Heart left ventricle (tissue), 13 donors: ENCODE measurements around the gene ALDOB.

Experiments
- POLR2A ChIP-seq, 2 donors: fragments of 450-650 bp; IDR thresholded peaks; one replicate each; pipeline ENCODE4 v1.6.1; 2017; ENCODE audit warnings: antibody characterized with exemption in 2 of 2, mild to moderate bottlenecking in 2 of 2, moderate library complexity in 2 of 2
- TF ChIP-seq, protein P1 (sequence below), 12 donors: fragments of 200-600 bp; sonication (generic) in 4 of 12; IDR thresholded peaks; one replicate each; pipeline versions ENCODE4 v1.5.0 to v1.8.0; 2018 to 2022; ENCODE audit warnings: antibody characterized with exemption in 12 of 12, mild to moderate bottlenecking in 5 of 12
- donor health status: ischemic (EF 13 %, LVEDD 7.1; RV severe dilation, severe dysfunction).
- donor health status: DM: no; HTN: yes; CAD: no.
- donor health status: DM: no; HTN: no; CAD: no.
- donor health status: ischemic (EF 25% LVEDD 6.9; RV normal size, moderate dysfunction).
- donor health status: ischemic (EF 25% LVEDD 5.7; RV mildly dilated, moderate dysfunction).
- donor health status: ischemic (EF 35%, LVEDD 5.7; RV mildly dilated, moderate dysfunction).
- donor health status: nonischemic (EF 11% LVEDD 7.7; RV severe dilation, severe dysfunction).
- donor health status: DM: yes; HTN: yes; CAD: no.
- donor health status: PGD.
- donor health status: ischemic (EF 29% LVEDD 5.4; RV normal size, mild dysfunction).
- donor health status: nonischemic (EF 23%, LVEDD 6.1; RV moderate dilation, normal function).

DNA sequence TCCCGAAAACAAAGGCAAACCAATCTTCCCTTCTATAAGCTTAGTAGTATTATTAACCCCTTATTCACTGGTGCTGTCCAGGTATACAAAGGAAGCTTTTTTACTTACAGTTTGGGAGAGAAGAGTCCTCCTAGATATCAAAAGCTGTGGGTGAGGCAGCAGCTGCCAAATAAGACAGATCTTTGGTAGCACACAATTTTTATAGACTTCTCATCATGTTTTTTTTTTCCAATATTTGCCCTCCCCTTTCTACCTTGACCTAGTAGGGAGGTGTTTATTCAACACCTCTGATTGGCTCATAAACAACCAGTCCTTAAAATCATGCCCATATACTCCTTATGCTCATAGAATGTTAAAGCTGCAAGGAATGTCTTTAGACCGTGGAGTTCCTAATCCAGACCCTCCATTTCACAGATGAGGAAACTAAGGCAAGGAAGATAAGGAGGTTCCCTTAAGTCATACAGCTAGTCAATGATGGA, at the start of gene ALDOB:
- TF ChIP-seq POLR2A (IDR thresholded peaks at IDR 0.05) = no peak
- TF ChIP-seq, protein P1, sequence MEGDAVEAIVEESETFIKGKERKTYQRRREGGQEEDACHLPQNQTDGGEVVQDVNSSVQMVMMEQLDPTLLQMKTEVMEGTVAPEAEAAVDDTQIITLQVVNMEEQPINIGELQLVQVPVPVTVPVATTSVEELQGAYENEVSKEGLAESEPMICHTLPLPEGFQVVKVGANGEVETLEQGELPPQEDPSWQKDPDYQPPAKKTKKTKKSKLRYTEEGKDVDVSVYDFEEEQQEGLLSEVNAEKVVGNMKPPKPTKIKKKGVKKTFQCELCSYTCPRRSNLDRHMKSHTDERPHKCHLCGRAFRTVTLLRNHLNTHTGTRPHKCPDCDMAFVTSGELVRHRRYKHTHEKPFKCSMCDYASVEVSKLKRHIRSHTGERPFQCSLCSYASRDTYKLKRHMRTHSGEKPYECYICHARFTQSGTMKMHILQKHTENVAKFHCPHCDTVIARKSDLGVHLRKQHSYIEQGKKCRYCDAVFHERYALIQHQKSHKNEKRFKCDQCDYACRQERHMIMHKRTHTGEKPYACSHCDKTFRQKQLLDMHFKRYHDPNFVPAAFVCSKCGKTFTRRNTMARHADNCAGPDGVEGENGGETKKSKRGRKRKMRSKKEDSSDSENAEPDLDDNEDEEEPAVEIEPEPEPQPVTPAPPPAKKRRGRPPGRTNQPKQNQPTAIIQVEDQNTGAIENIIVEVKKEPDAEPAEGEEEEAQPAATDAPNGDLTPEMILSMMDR (IDR thresholded peaks at IDR 0.05) = no peak
